H1 (cell line): ENCODE results near the gene CYP46A1. TPM values are rescaled to one million over a fixed set of nuclear protein-coding genes. Genes with fewer than 3 reads are reported as not detected.

Experiments
- CBX8 ChIP-seq: fragments of 300-800, 300-1000 bp; sonication (generic); IDR thresholded peaks from 2 replicates; pipeline ENCODE4 v1.7.1; 2016; ENCODE audit warnings: low read depth, low read length, borderline replicate concordance
- EGR1 ChIP-seq: IDR thresholded peaks from 2 replicates; pipeline ENCODE4 v1.6.1; 2011; ENCODE audit warnings: low read depth, low read length, borderline replicate concordance
- EP300 ChIP-seq, 2 experiments: IDR thresholded peaks; 1 replicate in 1 of 2; 2 replicates in 1 of 2; pipeline ENCODE4 v1.6.1; 2011 to 2012; ENCODE audit warnings: low read depth in 2 of 2, low read length in 2 of 2, mild to moderate bottlenecking in 2 of 2, borderline replicate concordance in 1 of 2, inconsistent platforms in 1 of 2, moderate library complexity in 1 of 2
- KDM1A ChIP-seq: fragments of 200-600, 300-600 bp; sonication (generic); IDR thresholded peaks from 2 replicates; pipeline ENCODE4 v1.7.1; 2016; ENCODE audit warnings: mild to moderate bottlenecking, low read length, borderline replicate concordance
- NRF1 ChIP-seq: IDR thresholded peaks from 2 replicates; pipeline ENCODE4 v1.6.1; 2011; ENCODE audit warnings: mild to moderate bottlenecking, low read depth, low read length, improper control_type of control experiment
- PHF8 ChIP-seq: fragments of 200-600 bp; sonication (generic); conservative IDR thresholded peaks from 2 replicates; pipeline ENCODE4 v1.7.1; 2012; ENCODE audit warnings: low read depth, mild to moderate bottlenecking, inconsistent platforms, low read length, moderate library complexity
- POLR2A ChIP-seq, 2 experiments: IDR thresholded peaks; 1 replicate in 1 of 2; 2 replicates in 1 of 2; pipeline ENCODE4 v1.6.1; 2011; ENCODE audit warnings: low read depth in 2 of 2, low read length in 2 of 2, mild to moderate bottlenecking in 2 of 2; ENCODE audit errors: control extremely low read depth in 1 of 2
- RFX5 ChIP-seq: IDR thresholded peaks from 2 replicates; pipeline ENCODE4 v1.6.1; 2011; ENCODE audit warnings: low read depth, low read length, improper control_type of control experiment, borderline replicate concordance
- SRF ChIP-seq: IDR thresholded peaks from 2 replicates; pipeline ENCODE4 v1.6.1; 2011; ENCODE audit warnings: mild to moderate bottlenecking, low read depth, low read length, moderate library complexity
- TAF7 ChIP-seq: optimal IDR thresholded peaks from 2 replicates; pipeline ENCODE3; 2011; ENCODE audit warnings: low read depth, mild to moderate bottlenecking, inconsistent platforms, low read length, moderate library complexity, borderline replicate concordance
- polyA plus RNA-seq, 7 experiments: library from polyadenylated mRNA; depleted of rRNA in 3 of 7; stranded (reverse) in 5 of 7; unstranded in 2 of 7; fragments of >200 nt in 5 of 7; fragments of 200-250 nt in 2 of 7; gene quantifications; 1 replicate in 5 of 7; 2 replicates in 1 of 7; 4 replicates in 1 of 7; pipeline versions ENCODE4 v1.2.1 to v1.2.3, GENCODE V29; 2011 to 2013; ENCODE audit warnings: missing spikeins in 2 of 7, mixed read lengths in 2 of 7
- total RNA-seq: library from RNA; stranded (reverse); fragmentation: NEBNext Ultra II Directional; extraction: Animal tissue kit (Norgen Biotek cat#: 25700); gene quantifications from 2 replicates; pipeline ENCODE4 v1.2.1, GENCODE V29; 2021

Gene CYP46A1
- total and polyA plus RNA-seq, 2 of the 8 experiments (the other 6 are each of a cell fraction or from before 2014, with no cell fraction given), result 0.41 to 1.3 TPM

DNA sequence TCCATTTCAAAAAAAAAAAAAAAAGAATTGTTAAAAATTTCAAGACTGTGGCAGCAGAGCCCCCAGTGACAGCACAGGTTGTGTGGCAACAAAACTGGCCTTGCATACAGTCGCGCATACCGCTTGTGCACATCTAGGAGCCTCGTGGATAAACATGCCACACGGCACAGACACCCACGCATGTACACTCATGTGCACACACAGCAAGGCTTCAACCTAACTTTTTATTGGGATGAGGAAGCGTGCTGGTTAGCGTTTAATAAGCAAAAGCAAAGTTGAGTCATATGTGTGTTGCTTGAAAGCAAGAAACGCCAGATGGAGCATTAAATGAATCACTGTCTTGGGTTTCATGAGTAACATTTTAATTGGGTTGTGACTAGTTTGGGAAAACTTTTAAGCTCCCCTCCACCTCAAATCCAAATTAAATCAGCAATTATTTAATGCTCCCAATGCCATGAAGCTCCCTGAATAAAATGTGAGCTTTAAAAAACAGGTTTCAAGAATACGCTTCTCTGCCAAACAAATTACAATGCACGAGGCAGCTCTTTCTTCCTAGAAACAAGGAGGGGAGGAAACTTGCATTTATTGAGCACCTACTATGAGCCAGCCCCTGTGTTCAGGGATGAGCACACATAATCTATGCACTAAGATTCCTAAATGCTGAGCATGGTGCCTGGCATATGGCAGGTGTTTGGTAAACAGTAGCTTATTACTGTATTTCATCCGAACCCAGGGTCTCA, 73.4 kb downstream of the CYP46A1 start (continued):
- TF ChIP-seq NRF1 (no peak), EP300 (IDR thresholded peaks at IDR 0.05; ENCODE audit: borderline replicate concordance in 1 of 2, low read depth in 2 of 2, low read length in 2 of 2) (no peak), EGR1 (no peak), PHF8 (no peak), KDM1A (no peak), RFX5 (no peak), SRF (no peak), POLR2A (IDR thresholded peaks at IDR 0.05; ENCODE audit: control extremely low read depth in 1 of 2, low read depth in 2 of 2, low read length in 2 of 2) (no peak), TAF7 (no peak), CBX8 (no peak)
